ENCODE data around the gene SYDE2. TPM values are rescaled to one million over a fixed set of nuclear protein-coding genes. Genes with fewer than 3 reads are reported as not detected.
"Not testable (repeated sequence)": the region's sequence is repeated elsewhere in the genome, so short reads cannot be mapped to it uniquely, and the experiment has no call there.

The SYDE2 gene, protein sequence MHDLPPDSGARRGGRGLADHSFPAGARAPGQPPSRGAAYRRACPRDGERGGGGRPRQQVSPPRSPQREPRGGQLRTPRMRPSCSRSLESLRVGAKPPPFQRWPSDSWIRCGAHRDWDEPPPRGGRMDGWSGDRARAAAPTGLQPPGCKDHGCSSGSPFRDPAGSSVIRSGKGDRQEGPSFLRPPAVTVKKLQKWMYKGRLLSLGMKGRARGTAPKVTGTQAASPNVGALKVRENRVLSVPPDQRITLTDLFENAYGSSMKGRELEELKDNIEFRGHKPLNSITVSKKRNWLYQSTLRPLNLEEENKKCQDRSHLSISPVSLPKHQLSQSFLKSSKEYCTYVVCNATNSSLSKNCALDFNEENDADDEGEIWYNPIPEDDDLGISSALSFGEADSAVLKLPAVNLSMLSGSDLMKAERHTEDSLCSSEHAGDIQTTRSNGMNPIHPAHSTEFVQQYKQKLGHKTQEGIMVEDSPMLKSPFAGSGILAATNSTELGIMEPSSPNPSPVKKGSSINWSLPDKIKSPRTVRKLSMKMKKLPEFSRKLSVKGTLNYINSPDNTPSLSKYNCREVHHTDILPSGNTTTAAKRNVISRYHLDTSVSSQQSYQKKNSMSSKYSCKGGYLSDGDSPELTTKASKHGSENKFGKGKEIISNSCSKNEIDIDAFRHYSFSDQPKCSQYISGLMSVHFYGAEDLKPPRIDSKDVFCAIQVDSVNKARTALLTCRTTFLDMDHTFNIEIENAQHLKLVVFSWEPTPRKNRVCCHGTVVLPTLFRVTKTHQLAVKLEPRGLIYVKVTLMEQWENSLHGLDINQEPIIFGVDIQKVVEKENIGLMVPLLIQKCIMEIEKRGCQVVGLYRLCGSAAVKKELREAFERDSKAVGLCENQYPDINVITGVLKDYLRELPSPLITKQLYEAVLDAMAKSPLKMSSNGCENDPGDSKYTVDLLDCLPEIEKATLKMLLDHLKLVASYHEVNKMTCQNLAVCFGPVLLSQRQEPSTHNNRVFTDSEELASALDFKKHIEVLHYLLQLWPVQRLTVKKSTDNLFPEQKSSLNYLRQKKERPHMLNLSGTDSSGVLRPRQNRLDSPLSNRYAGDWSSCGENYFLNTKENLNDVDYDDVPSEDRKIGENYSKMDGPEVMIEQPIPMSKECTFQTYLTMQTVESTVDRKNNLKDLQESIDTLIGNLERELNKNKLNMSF
- total RNA-seq: 9.3 TPM
- long read RNA-seq, partial matches to known transcripts: 0 of 2 reads
- long read RNA-seq, other reads (novel, unspliced or antisense): 1 of 2 reads

DNA sequence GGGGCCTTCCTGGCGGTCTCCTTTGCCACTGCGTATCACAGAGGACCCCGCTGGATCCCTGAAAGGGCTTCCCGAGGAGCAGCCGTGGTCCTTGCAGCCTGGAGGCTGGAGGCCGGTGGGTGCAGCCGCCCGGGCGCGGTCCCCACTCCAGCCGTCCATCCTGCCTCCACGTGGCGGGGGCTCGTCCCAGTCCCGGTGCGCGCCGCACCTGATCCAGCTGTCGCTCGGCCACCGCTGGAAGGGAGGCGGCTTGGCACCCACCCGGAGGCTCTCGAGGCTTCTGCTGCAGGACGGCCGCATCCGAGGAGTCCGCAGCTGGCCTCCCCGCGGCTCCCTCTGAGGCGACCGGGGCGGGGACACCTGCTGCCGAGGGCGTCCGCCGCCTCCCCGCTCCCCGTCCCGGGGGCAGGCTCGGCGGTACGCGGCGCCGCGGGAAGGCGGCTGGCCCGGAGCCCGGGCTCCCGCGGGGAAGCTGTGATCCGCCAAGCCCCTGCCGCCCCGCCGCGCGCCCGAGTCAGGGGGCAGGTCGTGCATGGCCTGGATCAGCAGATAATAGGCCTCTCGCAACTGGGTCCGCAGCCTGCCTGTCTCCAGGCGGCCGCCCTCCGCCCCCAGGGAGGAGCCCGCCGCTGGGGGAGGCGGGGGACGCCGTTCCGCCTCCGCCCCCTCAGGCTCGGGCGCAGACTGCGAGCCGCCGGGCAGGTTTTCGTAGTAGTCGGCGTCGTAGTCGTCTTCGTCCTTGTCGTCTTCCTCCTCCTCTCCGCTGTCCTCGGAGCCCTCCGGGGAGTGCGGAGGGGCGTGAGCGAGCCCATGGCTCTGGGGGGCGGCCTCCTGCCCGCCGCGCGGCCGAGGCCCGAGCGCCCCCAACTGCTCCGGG lies at the start of gene SYDE2:
Gene SYDE2, minus strand, starts transcription at position 554 of the 877 bp plus-strand sequence. Its CDS starts 20 bp downstream, at position 534.
- peak; percentile 92 for DNase-seq (ENCODE audit: low spot score)

DNA sequence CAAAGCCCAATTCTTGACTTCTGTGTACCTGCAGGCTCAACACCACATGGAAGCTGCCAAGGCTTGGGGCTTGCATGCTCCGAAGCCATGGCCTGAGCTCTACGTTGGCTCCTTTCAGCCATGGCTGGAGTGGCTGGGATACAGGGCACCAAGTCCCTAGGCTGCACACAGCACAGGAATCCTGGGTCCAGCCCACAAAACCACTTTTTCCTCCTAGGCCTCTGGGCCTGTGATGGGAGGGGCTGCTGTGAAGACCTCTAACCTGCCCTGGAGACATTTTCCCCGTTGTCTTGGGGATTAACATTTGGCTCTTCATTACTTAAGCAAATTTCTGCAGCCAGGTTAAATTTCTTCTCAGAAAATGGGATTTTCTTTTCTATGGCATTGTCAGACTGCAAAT lies 48.2 kb upstream of the SYDE2 start:
- not testable (repeated sequence) for DNase-seq (ENCODE audit: low spot score)

DNA sequence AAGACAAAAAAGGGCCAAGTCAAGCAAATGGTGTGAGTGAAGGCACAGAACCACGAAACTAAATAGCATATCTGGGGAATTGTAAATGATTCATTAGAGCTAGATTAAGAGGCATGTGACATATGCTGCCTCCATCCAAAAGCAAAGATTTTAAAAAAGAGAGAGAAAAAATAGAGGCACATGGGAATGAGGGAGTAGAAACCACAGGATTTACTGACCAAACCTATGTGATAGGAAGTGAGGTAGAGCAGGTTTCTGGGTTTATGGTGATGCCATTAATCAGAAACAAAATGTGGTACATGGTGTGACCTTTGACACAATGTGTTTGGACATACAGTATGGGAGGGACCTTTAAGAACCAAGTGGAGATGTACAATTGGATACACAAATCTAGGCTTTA lies 45.1 kb upstream of the SYDE2 start:
- no peak for DNase-seq (ENCODE audit: low spot score)

DNA sequence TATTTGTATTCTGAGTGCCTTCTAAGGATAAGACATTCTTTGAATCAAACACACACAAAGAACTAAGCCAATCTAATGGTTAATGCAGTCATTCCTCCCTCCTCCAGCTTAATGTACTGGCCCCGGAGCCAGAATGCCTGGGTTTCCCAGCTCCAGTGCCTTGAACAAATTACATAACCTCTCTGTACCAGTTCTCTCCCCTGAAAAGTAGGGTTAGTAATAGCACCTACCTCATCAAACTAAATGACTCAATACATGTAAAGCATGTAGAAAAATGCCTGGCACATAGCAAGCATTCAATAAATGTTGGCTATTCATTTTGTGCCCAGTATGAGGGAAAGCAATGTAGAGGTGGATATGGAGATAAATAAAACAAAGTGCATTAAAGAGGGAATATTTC lies 44.6 kb upstream of the SYDE2 start:
- no peak for DNase-seq (ENCODE audit: low spot score)

DNA sequence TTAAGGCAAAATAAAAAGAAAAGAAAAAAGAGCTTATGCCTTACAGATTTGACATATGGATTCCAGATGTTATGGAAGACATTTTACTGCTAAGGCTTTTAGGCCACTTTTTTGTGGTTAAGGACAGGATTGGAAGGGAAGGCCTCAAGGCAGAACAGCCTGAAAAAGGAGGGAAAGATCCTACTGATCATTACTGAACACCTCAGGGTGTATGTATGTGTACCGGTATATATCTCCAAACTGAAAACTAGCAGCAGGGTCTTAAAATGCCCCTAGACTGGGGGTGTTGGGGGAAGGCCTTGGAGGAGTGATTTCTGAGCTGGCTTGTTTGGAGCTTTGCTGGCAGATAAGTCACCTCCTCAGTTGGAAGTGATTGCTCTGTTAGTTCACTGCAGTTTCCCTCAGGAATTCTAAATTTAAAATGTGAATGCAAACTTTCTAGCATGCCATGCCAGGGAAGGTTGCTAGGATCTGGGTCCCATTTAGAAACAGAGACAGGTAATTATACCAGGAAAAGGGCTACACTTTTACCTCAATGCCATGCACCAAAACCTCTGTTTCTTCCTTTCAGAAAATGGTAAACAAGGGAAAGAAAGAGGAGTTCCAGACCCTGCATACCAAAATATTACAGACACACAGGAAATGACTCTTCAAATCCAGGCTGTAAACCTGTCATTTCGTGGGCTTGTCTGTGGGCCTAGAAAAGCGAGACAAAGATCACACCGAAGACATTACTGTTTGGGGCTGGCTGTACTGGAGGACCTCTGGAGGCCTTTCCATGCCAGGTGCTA lies 43.6 kb upstream of the SYDE2 start:
- no peak for DNase-seq (ENCODE audit: low spot score)

DNA sequence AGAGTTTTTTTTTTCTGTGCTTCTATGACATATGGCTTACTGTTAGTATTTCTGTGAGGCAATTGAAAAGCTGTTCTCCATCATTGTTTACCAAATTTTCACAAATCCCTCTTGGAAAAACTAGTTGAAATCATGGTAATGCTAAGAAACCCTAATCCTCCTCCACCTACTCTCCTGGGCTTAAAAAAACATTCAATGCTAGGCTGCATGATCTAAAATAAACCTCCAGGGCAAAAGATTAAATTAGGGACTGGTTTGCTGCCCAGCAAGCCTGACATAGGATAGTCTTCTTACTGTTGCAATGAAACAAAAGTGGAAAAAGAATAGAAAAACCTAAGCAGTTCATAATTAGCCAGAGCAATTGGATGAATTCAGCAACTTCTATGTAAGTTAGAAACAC lies 42.6 kb upstream of the SYDE2 start:
- DNase-seq (ENCODE audit: low spot score): no peak

DNA sequence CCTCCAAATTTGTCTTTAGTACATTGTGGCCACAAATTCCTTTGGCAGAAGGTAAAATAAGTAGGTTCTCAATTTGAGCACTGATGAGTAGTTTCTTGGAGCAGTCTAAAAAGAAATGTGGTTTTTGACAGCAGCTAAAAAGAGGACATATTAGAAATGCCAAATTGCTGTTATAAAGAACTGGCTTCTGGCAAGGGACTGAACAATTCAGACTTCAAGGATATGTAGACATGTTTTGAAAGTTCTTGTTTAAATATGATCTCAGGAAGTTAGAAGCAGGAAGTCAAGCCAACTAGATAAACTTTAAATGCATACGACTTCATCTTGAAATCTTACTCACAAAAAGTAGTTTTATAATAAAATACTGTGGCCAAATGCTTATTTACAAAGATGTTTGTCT lies 39.8 kb upstream of the SYDE2 start:
- DNase-seq (ENCODE audit: low spot score): no peak

DNA sequence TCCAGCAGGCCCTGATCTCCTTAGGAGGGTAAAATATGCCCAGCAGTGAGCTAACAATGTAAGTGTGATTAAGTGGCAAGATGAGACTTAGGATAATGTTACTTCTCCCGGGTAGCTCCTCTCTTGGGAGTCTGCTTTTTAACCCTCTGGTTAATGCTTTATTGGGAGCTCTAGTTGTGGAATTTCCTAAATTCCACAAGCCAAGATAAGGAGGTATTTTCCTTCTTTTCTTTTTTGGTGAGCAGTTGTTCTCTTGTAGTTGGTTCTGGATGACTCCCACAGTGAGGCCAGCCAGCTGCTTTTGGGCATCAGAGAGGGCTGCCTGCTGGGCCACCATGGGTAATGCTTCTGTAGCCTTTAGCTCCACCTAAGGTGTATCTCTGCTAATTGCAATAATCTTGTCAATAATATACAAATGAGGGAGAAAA lies 39.4 kb upstream of the SYDE2 start:
- DNase-seq (ENCODE audit: low spot score): no peak

DNA sequence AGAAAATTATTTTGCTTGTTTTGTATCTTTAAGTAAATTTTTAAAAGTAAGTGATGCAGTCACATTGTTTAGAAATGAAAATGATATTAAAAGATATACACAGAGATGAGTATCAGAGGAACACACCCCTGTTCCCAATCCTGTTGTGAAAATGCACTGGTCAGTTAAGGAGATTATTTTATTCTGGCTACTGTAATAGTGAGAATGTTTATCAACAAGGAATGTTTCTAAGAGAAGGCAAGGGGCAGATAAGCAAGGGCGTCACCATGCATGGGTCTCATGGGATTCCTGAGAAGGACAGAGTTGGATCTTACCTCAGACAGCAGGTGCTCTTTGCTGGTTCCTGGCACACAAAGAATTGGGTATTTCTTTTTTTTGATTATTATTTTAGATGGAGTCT lies 36.8 kb upstream of the SYDE2 start:
- DNase-seq (ENCODE audit: low spot score): no peak

DNA sequence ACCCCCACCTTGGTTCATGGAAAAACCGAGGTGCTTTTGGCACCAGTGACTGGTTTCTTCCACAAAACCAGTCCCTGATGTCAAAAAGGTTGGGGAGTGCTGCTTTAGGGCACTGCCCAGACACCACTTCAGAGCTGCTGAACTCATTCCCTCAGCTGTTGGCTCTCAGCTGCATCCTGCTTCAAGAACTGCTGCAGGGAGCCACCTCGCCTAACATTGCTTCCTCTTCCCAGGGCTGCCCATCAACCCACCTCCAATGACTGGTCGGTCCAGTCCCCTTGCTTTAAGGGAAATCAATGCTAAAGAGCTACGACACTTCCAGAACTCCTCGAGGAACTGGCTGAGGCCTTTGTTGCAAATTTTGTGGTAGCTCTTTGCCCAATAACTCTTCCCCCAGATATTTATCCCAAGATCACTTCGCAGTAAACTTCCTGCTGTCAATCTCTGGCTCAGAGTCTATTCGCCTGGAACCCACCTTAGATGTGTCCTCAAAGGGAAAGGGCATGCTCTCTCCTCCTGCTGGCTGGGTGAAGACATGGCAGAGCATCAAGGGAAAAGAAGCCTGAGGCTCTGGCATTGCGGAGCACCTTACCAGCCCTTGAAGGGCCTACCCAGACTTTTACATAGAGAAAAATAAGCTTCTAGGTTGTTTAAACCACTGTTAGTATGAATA lies 29.6 kb upstream of the SYDE2 start:
- no peak for DNase-seq (ENCODE audit: low spot score)

DNA sequence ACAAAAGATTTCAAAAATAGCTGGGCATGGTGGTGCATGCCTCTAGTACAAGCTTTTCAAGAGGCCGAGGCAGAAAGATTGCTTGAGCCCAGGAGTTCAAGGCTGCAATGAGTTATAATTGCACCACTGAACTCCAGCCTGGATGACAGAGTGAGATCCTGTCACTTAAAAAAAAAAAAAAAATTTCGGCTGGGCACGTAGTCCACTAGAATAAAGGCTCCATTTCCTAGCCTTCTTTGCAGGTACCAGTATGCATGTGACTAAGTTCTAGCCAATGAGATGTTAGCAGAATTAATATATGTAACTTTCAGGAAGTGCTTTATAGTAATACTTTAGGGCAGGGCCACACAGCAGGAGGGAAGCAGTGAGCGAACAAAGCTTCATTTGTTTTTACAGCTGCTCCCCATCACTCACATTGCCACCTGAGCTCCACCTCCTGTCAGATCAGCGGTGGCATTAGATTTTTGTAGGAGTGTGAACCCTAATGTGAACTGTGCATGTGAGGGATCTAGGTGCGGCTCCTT lies 28.8 kb upstream of the SYDE2 start:
- no peak for DNase-seq (ENCODE audit: low spot score)

DNA sequence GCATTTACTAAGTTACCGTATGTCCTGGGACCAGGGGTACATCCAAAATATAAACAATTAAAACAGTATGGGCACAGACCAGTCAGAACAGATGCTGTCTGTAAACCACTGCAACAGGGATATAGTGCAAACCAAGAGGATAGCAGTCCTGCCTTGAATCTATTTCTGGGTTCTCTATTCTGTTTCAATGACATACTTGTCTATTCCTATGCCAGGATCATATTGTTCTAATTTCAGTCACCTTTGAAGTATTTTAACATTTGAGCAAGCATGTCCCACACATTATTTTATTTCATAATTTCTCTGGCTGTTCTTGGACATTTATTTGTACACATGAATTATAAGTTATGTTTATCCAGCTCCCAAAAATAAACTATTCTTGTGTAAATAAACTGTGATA lies 28.2 kb upstream of the SYDE2 start:
- DNase-seq (ENCODE audit: low spot score): no peak

DNA sequence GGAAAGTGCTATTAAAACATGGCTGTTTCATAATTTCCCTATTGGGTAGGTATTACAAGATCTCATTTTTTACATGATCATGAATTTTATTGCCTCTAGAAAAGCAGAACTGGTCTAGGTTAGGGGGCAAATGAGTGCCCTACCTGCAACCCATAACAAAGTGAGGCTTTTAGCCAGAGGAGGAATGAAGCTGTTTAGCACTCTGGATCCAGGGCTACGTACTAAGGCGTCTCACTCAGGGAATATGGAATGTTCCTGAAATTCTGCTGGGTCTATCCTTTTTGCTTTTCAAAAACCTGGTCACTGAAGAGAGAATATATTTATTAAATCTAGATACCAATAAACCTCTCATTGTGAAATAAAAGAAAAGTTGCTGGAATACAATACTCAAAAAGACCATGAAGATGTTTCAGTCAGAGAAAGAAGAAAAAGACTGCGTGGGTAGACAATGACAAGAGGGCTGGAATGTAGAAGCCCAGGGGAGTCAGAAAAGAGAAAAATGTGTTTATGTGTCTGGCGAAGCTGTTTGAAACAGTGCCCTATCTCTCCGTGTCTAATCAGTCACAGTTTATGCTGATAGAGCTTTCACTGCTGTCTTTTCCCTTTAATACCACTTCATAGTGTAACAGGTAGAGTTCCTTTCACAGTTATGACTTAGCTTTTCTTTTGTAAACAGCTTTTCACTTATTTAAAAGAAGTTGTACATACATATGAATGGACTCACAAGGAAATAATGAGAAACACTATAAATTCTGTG lies 25.0 kb upstream of the SYDE2 start:
- DNase-seq (ENCODE audit: low spot score): no peak

DNA sequence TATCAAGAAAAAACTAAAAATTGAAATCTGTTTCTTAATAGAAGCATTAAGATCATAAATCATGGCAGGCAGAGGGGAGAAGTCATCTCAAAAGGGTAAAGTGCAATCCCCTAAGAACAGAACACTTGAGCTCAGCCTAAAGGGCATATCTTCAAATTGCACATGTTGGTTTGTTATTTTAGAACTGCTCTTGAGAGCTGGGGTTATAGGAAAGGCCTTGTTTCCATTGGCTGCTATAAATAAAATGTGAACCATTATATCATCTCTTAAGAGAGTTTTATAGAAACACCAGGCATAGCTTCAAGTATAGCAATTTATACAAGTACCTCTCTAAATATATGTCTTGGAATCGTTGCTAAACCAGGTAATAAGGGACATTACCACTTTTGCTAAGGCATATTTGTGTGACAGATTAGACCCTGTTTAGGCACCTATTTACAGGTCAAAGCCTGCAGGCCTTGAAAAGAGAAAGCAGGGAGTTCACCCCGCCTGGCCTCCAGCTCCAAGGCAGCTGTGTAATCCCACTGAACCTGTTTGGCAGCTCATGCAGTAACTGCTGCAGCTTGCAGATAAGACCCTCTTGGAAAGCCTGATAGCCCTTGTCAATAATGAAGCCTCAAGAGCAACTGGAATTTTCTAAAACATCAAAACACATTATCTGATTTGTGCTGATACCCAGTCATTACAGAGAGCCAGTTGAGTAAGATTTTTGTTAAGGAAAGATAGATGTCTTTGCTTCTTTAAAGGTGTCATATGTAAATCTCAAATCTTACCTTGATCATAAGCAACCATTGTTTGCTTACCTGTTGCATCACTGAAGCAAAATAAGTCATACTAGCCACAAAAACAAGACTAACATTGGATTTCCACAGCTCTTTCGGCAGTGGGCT lies 24.2 kb upstream of the SYDE2 start:
- DNase-seq (ENCODE audit: low spot score): no peak

DNA sequence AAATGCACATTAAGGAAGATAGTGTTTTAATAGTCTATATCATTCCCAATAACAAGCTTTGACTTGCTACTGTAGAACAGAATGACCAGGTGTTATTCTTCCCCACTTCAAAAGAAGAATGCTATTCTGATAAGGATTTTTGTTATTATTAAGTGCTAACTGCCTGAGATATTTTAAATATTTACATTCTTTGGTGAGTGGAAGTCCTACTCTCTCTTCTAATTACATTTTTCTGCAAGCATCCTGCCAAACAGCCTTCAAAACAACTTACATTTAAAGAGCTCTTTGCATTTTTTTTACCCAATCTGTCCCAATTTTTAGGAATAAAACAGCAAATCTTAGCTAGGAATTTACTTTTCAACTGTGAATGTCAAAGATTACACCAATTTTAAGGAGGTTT lies 23.5 kb upstream of the SYDE2 start:
- DNase-seq (ENCODE audit: low spot score): no peak

DNA sequence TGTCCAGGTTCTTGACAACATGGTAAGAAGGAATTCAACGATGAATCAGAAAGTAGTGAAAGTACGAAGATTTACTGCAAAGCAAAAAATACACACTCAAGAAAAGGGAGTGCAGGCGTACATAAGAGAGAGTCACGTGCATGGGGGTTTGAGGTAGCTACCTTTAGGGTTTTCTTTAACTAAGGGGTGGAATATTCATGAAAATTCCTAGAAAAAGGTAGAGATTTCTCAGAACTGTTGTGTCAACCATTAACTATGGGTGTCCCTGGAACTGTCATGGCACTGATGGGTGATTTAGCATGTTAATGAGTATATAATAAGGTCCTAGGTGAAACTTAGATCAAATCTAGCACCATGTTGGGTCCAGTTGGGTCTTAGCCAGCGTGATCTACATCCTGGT lies 22.5 kb upstream of the SYDE2 start:
- DNase-seq (ENCODE audit: low spot score): no peak

DNA sequence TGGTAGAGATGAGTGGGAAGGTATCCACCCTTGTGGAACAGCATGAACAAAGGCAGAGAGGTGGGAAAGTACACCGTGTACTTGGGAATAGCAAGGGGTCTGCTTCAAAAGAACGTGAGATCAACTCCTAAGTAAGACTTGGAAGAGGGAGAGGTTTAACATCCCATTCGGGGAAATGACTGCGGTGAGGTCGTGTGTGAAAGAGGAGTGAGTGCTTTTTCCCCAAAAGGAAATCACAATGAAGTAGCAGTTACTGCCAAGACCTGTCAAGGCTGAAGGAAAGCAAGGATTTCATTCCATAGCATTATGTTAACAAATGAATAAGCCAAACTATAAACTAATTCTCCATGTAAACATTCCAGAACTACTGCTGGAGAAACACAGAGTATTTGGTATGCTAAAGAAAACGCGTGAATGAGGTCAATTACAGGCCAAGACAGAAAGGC lies 20.0 kb upstream of the SYDE2 start:
- DNase-seq (ENCODE audit: low spot score): no peak

Measured in mesenteric fat pad (tissue), 1 donor.